ENCODE results near the gene KLF3. TPM values are rescaled to one million over a fixed set of nuclear protein-coding genes. Genes with fewer than 3 reads are reported as not detected.

The KLF3 gene
- total and polyA plus RNA-seq, 9 of the 15 experiments (the other 6 are each of a cell fraction or from before 2014, with no cell fraction given), result 9.9 to 47.2 (median 18.1) TPM

DNA sequence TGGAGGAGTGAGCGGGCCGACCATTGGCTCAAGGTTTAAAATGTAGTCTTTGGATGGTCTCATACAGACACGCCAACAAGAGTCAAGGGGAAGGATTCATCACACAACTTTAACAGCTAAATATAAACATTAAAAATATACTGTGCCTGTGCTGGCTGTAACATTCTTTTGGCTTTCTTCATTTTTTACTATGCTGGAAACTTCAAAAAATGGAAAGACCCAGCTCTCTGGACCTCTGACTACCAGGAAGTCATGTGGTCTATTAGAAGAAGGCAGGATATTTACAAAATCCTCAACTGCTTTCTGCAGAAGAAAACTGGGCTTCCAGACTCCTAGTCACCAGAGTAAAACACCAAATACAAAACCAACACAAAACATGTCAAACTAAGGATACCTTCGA, 49.8 kb upstream of the KLF3 start (continued):
- TF ChIP-seq THRA (IDR thresholded peaks at IDR 0.05), result no peak
- TF ChIP-seq, protein P1, sequence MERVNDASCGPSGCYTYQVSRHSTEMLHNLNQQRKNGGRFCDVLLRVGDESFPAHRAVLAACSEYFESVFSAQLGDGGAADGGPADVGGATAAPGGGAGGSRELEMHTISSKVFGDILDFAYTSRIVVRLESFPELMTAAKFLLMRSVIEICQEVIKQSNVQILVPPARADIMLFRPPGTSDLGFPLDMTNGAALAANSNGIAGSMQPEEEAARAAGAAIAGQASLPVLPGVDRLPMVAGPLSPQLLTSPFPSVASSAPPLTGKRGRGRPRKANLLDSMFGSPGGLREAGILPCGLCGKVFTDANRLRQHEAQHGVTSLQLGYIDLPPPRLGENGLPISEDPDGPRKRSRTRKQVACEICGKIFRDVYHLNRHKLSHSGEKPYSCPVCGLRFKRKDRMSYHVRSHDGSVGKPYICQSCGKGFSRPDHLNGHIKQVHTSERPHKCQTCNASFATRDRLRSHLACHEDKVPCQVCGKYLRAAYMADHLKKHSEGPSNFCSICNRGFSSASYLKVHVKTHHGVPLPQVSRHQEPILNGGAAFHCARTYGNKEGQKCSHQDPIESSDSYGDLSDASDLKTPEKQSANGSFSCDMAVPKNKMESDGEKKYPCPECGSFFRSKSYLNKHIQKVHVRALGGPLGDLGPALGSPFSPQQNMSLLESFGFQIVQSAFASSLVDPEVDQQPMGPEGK (CRISPR knock-in tag; IDR thresholded peaks at IDR 0.05; ENCODE audit: borderline replicate concordance), result no peak
- TF ChIP-seq EGR1 (conservative IDR thresholded peaks at IDR 0.05), result no peak
- TF ChIP-seq GTF2A2 (tag; IDR thresholded peaks at IDR 0.05), result no peak

DNA sequence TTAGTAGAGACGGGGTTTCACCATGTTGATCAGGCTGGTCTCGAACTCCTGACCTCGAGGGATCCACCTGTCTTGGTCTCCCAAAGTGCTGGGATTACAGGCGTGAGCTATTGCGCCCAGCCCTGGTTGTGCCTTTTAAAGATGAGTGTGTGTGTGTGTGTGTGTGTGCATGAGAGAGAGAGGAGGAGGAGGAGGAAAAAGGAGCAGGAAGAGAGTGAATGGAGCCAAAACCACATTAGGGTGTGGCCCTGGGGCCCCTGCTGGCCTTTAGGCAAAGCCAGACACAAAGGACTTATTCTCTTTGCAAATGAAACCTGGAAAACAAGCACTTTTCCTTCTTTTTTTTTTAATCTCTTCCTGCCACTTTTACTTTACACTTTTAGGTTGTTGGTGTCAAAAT, 48.2 kb upstream of the KLF3 start:
- CTCF ChIA-PET (ENCODE audit: low intra/inter-chr PET ratio), result no interaction called here
- intact Hi-C loops (cut with micrococcal nuclease), result no loop called here
- peak; percentile 32; the same call in 1 of the 2 replicates for TF ChIP-seq ARID1B (IDR thresholded peaks at IDR 0.05)
- TF ChIP-seq CBFB (CRISPR knock-in tag; IDR thresholded peaks at IDR 0.05), result no peak
- 0 out of 4 replicates have a peak, but pooled peaks of 1 of the 2 experiments have one; percentile 9 for TF ChIP-seq KDM1A (IDR thresholded peaks at IDR 0.05)
- 0 out of 2 replicates have a peak, but pooled peaks have one; percentile 35 for TF ChIP-seq DPF2 (IDR thresholded peaks at IDR 0.05)
- TF ChIP-seq NELFE (IDR thresholded peaks at IDR 0.05; ENCODE audit: insufficient read depth, insufficient read length), result no peak
- peak; percentile 29; the same call in 1 of the 2 replicates for TF ChIP-seq SMARCA4 (IDR thresholded peaks at IDR 0.05)
- TF ChIP-seq TEAD4 (IDR thresholded peaks at IDR 0.05; ENCODE audit: low read length), result no peak
- no peak for TF ChIP-seq TEAD4 (CRISPR knock-in tag; IDR thresholded peaks at IDR 0.05; ENCODE audit: borderline replicate concordance)
- 0 out of 2 replicates have a peak, but pooled peaks have one; percentile 28 for TF ChIP-seq BCOR (IDR thresholded peaks at IDR 0.05)
- TF ChIP-seq ZNF316 (IDR thresholded peaks at IDR 0.05), result peak; percentile 35; the same call in 1 of the 2 replicates
- TF ChIP-seq SNAPC5 (CRISPR knock-in tag; IDR thresholded peaks at IDR 0.05), result no peak
- no peak for TF ChIP-seq PHB2 (IDR thresholded peaks at IDR 0.05; ENCODE audit: low read depth)
- 0 out of 2 replicates have a peak, but pooled peaks have one; percentile 21 for TF ChIP-seq NFIC (IDR thresholded peaks at IDR 0.05)
- TF ChIP-seq L3MBTL2 (IDR thresholded peaks at IDR 0.05), result 0 out of 2 replicates have a peak, but pooled peaks have one; percentile 9
- 0 out of 2 replicates have a peak, but pooled peaks have one; percentile 18 for TF ChIP-seq SOX6 (IDR thresholded peaks at IDR 0.05)
- no peak for TF ChIP-seq PTTG1 (tag; IDR thresholded peaks at IDR 0.05; ENCODE audit: low read depth)
- 0 out of 2 replicates have a peak, but pooled peaks have one; percentile 58 for TF ChIP-seq HLTF (IDR thresholded peaks at IDR 0.05)
- TF ChIP-seq NFIX (CRISPR knock-in tag; IDR thresholded peaks at IDR 0.05; ENCODE audit: low read depth), result no peak
- no peak for TF ChIP-seq ZBTB17 (CRISPR knock-in tag; IDR thresholded peaks at IDR 0.05)

More for the DNA sequence above, 48.2 kb upstream of the KLF3 start:
- Histone ChIP-seq H3K4me1 (replicated peaks in 1 of 2; ENCODE audit: control insufficient read depth in 2 of 2, insufficient read depth in 2 of 2, low read length in 2 of 2) (peaks cover 7 to 22% of the 10 kb centered on the region in 2 experiments; a peak in 3 of 5 replicates), H3K27me3 (ENCODE audit: control insufficient read depth in 2 of 2, insufficient read depth in 2 of 2, low read length in 2 of 2) (no peaks in the 10 kb centered on the region), H4K20me1 (replicated peaks; ENCODE audit: control insufficient read depth, insufficient read depth, low read length) (no peaks in the 10 kb centered on the region), H3K9me3 (replicated peaks; ENCODE audit: control insufficient read depth, insufficient read depth, low read depth, low read length) (no peaks in the 10 kb centered on the region), H3K4me2 (ENCODE audit: insufficient read depth, low read length) (no peak overlapping the region), H3K9ac (ENCODE audit: insufficient read depth in 1 of 2, low read depth in 2 of 2, low read length in 2 of 2) (no peak overlapping the region), H3K36me3 (ENCODE audit: control insufficient read depth, insufficient read depth, low read length) (no peaks in the 10 kb centered on the region), H3K79me2 (ENCODE audit: control insufficient read depth, insufficient read depth, low read length) (no peaks in the 10 kb centered on the region), H3K9me1 (ENCODE audit: control insufficient read depth, insufficient read depth, low read length) (no peaks in the 10 kb centered on the region), H3K27ac (ENCODE audit: extremely low read depth, low read depth, low read length) (no peak overlapping the region), H2AFZ (ENCODE audit: low read depth, low read length) (no peak overlapping the region), H3K4me3 (no peak overlapping the region)
- in situ Hi-C loops (cut with MboI), result no loop called here
- POLR2A ChIA-PET, result no interaction called here
- BruUV-seq (replicated peaks), result no TSS peak
- DNase-seq (ENCODE audit: extremely low read depth in 1 of 4, low spot score in 3 of 4) (peak in 2 of 4 experiments; percentile 24 to 36), ATAC-seq (peak; percentile 62), FAIRE-seq (no peak)
- 65% methylated on average over 5 of the region's 5 CpGs for WGBS (ENCODE audit: insufficient coverage, low coverage, missing lambda C conversion rate)

Measured in K562 (cell line).